RWPE1 (cell line): ENCODE measurements around the gene AP3B1.
"Not testable (repeated sequence)": the region's sequence is repeated elsewhere in the genome, so short reads cannot be mapped to it uniquely, and the experiment has no call there.

Experiments
- CTCF ChIA-PET: fragments of 350-600 bp; sonication (Branson Sonifier 250); formaldehyde crosslinking; extraction: SDS; loops from one replicate; lab custom pipeline; 2021; lab: Yijun Ruan, JAX
- POLR2A ChIA-PET: fragments of 400-600 bp; formaldehyde crosslinking; extraction: SDS; loops from one replicate; lab custom pipeline; 2020; ENCODE audit warnings: antibody characterized with exemption; ENCODE audit not compliant: low non-redundant PET; lab: Yijun Ruan, JAX
- DNase-seq: peaks from one replicate; pipeline ENCODE4 v3.0.0; 2012; ENCODE audit warnings: low spot score
- H3K27ac ChIP-seq: fragments of 450-650 bp; 2 replicates; pipeline ENCODE4 v1.5.1; 2017
- TF ChIP-seq, protein P1 (sequence below): fragments of 450-650 bp; conservative IDR thresholded peaks from 2 replicates; pipeline ENCODE4 v1.5.1; 2017; ENCODE audit warnings: low read depth, mild to moderate bottlenecking

The AP3B1 gene

DNA sequence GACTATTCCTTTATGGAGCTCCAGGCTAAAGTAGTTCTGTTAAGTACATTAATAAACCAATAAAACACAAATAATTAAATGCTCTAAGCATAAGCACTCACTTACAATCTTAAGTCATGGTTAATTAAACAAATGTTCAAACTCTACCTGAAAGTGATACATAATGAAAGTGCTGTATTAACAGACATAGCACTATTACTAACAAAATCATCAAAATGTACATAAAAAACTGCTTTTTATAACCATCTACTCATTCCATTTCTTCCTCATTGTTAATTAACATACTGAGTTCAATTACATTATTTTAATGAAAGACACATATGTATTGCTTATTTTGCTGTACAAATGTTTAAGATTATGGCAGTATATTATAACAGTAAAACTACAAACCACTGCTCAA is 107.3 kb downstream of the AP3B1 start:
- no peak for DNase-seq
- CTCF ChIA-PET, result no interaction called here
- H3K27ac ChIP-seq, result no peak overlapping the region
- POLR2A ChIA-PET, result no interaction called here
- TF ChIP-seq, protein P1, sequence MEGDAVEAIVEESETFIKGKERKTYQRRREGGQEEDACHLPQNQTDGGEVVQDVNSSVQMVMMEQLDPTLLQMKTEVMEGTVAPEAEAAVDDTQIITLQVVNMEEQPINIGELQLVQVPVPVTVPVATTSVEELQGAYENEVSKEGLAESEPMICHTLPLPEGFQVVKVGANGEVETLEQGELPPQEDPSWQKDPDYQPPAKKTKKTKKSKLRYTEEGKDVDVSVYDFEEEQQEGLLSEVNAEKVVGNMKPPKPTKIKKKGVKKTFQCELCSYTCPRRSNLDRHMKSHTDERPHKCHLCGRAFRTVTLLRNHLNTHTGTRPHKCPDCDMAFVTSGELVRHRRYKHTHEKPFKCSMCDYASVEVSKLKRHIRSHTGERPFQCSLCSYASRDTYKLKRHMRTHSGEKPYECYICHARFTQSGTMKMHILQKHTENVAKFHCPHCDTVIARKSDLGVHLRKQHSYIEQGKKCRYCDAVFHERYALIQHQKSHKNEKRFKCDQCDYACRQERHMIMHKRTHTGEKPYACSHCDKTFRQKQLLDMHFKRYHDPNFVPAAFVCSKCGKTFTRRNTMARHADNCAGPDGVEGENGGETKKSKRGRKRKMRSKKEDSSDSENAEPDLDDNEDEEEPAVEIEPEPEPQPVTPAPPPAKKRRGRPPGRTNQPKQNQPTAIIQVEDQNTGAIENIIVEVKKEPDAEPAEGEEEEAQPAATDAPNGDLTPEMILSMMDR, result no peak

DNA sequence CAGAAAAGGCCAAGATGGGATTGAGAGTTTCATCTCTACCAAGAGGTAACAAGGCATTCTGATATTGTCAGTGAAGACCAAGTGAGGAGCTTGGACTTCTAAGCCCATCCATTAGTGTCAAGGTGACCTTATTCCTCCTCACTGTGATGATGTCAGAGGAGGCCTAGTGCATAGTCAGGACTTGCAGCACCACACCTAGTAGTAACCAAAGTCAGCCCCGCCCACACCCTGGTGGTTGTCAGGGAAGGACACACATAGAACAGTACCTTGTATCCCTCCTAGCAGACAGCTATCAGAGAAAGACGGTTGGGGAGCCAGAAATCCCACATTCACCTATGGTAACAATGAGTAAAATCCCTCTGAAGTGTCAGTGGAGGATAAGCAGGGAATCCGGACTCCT is 111.7 kb downstream of the AP3B1 start:
- H3K27ac ChIP-seq, result no peak overlapping the region
- TF ChIP-seq, protein P1, result no peak
- ChIA-PET CTCF (no interaction called here), POLR2A (no interaction called here)
- peak; percentile 28 for DNase-seq

DNA sequence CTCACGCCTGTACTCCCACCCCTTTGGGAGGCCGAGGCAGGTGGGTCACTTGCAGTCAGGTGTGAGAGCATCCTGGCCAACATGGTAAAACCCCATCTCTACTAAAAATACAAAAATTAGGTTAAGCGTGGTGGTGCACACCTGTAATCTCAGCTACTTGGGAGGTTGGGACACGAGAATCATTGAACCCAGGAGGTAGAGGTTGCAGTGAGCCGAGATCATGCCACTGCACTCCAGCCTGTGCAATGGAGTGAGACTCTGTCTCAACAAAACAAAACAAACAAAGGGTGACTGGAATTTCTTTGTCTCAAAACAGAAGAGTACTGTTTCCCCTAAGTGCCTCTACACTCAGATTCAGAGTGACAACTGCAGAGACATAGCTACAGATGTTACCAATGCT is 116.1 kb downstream of the AP3B1 start:
- TF ChIP-seq, protein P1, result no peak
- H3K27ac ChIP-seq, result no peak overlapping the region
- CTCF ChIA-PET, result no interaction called here
- DNase-seq, result no peak
- POLR2A ChIA-PET, result no interaction called here

DNA sequence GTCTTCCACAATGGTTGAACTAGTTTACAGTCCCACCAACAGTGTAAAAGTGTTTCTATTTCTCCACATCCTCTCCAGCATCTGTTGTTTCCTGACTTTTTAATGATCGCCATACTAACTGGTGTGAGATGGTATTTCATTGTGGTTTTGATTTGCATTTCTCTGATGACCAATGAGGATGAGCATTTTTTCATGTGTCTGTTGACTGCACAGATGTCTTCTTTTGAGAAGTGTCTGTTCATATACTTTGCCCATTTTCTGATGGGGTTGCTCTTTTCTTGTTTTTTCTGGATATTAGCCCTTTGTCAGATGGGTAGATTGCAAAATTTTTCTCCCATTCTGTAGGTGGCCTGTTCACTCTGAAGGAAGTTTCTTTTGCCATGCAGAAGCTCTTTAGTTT is 124.2 kb downstream of the AP3B1 start:
- H3K27ac ChIP-seq, CTCF ChIA-PET, POLR2A ChIA-PET, DNase-seq: not testable (repeated sequence)

DNA sequence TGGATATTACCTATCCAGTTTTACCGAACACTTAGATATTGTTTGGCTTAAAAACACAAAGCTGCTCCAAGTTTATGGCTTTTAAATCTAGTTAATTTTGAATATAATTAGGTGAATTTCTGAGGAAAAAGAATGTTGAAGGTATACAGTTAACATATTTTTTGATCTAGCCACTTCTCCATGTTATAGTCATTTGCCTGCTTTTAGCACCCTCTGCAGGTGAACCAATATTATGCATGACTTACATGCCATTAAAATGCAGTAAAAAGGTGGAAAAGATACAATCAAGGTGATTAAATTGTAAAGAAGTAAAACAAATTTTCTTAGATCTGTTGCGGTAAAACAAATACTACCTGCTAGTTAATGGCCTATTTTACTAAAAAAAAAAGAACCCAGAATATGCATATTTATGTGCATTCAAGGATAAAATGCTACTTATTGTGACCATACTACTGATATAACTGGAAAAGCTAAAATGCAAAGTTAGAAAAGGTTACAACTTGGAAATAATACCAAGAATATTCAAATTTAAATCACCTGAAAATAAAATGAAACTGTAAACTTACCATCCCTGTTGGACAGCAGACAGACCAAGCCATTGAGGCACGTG is 132.1 kb downstream of the AP3B1 start:
- CTCF ChIA-PET, result interaction anchor here (0.6 to 1.1 kb wide), 3 partner anchors 10 to 110 kb away, joined by 3 read pairs; no protein-coding TSS in a partner anchor
- peak; percentile 4 for DNase-seq
- TF ChIP-seq, protein P1, result peak; percentile 51
- H3K27ac ChIP-seq, result no peak overlapping the region
- POLR2A ChIA-PET, result no interaction called here

DNA sequence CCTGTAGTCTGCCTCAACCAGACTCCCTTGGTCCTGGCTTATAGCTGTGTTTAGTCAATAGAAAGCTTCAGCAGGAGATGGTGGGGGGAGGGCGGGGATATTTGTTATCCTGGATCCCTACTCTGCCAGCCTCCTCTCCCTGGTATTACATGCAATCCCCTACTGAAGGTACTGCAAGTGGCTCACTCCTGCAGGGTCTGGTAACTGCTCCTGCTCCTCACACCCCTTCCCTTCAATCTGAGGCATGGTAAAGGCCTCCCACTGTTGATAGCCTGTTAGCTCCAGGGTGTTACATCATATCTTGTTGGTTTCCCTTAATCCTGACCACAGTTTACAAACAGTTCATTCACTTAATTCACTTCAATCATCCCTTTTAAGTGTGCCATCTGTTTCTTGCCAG is 137.5 kb downstream of the AP3B1 start:
- DNase-seq, result no peak
- H3K27ac ChIP-seq, result no peak overlapping the region
- ChIA-PET POLR2A (no interaction called here), CTCF (interaction anchor here (0.6 to 0.7 kb wide), 2 partner anchors 11 to 464 kb away, joined by 4 read pairs; no protein-coding TSS in a partner anchor)
- TF ChIP-seq, protein P1, result no peak

DNA sequence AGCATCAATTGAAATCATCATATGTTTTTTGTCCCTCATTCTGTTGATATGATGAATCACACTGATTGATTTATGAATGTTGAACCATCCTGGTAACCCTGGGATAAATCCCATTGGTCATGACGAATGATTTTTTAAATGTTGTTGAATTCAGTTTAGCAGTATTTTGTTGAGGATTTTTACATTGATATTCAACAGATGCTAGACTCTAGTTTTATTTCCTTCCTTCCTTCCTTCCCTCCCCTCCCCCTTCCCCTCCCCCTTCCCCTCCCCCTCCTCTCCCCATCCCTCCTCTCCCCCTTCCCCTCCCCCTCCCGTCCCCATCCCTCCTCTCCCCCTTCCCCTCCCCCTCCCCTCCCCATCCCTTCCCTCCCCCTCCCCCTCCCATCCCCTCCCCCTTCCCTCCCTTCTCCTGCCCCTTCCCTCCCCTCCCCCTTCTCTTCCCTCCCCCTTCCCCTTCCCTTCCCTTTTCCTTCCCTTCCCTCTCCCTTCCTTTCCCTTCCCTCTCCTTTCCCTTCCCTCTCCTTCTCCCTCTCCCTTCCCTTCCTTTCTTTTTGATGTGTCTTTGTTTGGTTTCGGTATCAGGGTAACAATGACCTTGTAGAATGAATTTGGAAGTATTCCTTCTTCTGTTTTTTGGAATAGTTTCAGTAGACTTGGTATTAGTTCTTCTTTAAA is 142.8 kb downstream of the AP3B1 start:
- TF ChIP-seq, protein P1, result no peak
- H3K27ac ChIP-seq, result no peak overlapping the region
- DNase-seq, result no peak
- ChIA-PET POLR2A (no interaction called here), CTCF (no interaction called here)
